ENCODE data around the gene RBP7. TPM values are rescaled to one million over a fixed set of nuclear protein-coding genes. Genes with fewer than 3 reads are reported as not detected.
A peak's percentile ranks its signal among the peaks of the same experiment; 100 is the strongest.
"Not testable (repeated sequence)": the region's sequence is repeated elsewhere in the genome, so short reads cannot be mapped to it uniquely, and the experiment has no call there.

Gene RBP7
- total RNA-seq, 1 donor from 2014 or later: 267 TPM

DNA sequence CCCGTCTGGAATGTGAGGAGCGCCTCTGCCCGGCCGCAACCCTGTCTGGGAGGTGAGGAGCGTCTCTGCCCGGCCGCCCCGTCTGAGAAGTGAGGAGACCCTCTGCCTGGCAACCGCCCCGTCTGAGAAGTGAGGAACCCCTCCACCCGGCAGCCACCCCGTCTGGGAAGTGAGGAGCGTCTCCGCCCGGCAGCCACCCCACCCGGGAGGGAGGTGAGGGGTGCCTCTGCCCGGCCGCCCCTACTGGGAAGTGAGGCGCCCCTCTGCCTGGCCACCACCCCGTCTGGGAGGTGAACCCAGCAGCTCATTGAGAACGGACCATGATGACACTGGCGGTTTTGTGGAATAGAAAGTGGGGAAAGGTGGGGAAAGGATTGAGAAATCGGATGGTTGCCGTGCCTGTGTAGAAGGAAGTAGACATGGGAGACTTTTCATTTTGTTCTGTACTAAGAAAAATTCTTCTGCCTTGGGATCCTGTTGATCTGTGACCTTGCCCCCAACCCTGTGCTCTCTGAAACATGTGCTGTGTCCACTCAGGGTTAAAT, 32.0 kb downstream of the RBP7 start:
- DNase-seq (ENCODE audit: low spot score): not testable (repeated sequence)

GRCh38 chr1:10031461-10031860, 34.4 kb downstream of the RBP7 start:
- DNase-seq (ENCODE audit: low spot score): no peak

DNA sequence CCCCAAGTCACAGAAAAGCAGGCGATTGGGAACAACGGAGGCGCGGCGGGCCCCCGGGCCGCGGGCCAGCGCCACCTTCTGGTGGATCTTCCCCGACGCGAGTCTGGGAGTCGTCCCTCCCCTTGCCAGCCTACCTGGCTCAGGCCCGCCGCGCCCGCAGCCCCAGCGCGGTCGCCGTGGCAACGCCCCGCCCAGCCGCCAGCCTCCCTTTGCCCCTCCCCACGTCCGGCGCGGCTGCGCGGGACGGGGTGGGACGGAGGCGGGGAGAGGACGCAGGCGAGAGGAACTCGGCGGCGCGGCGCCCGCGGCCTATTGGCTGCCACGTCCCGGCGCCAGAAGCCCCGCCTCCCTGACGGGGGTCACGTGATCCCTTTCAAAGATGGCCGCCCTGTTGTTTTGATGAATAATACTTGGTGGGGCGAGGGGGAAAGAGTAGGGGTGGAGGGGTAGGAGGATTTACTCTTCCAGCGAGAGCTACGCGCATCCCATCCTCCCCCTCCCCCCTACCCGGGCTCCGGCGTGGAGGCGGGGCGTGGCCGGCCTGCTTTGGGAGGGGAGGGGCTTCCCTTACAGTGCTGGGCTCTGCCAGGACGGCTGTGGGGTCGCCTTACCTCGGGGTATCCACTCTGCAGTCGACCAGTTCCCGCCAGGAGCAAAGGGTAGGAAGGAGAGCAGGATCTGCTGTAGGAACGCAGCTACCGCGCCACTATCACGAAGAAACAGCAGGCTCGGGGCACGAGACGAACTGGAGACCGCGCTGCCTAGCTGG, 35.7 kb downstream of the RBP7 start, which contains the start of gene UBE4B:
UBE4B (plus strand) TSS at position 369 of the 769 bp plus-strand sequence. CDS start 713 bp downstream, outside the sequence.
- DNase-seq (ENCODE audit: low spot score): peak; percentile 100

DNA sequence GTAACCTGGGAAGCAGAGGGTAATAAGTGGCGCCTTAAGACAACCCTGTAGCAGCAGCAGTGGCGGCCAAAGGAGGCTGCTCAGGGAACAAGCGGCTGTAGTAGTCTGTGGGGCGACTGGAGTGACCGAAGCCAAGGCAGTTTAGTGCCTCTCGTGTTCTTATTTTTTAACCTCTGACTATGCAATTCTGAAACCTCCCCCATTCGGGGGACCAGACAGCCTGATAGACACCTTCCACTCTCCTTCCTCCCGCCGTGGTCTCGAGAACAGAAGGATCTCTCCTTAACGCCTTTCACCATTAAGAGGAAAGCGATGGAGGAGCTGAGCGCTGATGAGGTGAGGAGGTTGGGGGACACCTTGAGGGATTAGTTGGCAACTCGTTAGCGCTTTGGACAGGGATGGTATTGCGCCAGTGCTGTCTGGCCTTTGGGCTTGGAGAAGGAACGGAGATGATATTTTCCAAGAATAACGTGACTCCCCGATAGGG, 36.4 kb downstream of the RBP7 start:
- DNase-seq (ENCODE audit: low spot score): no peak

GRCh38 chr1:10042746-10043145, 45.7 kb downstream of the RBP7 start:
- no peak for DNase-seq (ENCODE audit: low spot score)

DNA sequence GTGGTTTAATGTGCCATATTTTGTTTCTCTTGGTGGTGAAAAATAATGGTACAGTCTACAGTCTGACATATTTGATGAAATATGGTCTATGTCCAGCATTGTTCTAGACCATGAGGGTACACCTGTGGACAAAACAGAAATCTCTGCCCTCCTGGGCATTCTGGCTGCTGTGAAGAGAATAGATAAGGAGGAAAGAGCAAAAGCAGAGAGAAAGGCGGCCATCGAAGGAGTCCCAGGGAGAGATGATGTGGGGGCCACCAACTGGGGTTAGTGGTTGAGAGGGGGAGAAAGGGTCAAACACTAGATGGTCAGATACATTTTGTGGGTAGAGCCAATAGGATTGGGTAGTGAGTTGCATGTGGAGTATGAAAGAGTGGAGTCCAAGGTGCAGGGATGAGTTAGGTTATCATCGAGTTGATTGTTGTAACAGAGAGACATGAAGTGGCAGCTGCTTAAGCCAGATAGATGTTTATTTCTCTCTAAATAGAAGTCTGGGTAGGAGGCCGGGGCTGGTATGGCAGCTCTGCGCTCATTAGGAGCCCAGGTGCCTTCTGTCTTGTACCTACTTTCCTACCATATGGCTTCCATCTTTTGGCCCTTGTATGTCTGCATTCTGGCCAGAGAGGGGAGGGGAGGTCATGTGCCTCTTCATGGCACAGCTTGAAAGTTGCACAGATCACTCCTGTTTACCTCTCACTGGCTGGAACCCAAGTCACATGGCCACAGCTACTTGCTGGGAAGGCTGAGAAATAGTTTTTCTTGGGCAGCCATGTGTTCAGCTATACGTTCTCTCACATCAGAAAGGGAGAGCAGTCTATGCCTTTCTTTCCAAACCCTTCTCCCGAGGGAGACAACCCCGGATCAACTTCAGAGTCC, 48.7 kb downstream of the RBP7 start:
- DNase-seq (ENCODE audit: low spot score): no peak

GRCh38 chr1:10046356-10047085, 49.5 kb downstream of the RBP7 start:
- no peak for DNase-seq (ENCODE audit: low spot score)

- no peak for DNase-seq (ENCODE audit: low spot score)
These were observed 51.6 kb downstream of the RBP7 start for GRCh38 chr1:10048601-10049000.

DNA sequence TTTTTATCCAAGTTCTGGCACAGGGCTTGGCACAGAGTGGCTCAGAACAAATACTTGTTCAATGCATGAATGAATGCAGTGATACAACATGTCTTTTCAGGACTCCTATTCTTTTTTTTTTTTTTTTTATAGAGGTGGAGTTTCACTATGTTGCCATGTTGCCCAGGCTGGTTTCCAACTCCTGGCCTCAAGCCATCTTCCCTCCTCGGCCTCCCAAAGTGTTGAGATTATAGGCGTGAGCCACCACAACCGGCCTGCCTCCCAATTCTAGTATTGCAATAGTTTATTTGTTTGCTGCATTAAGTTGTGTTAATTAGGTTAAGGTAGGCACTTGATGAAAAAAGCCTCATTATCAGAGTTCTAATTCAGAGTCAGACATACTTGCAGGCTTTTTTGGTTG, 53.6 kb downstream of the RBP7 start:
- DNase-seq (ENCODE audit: low spot score): no peak

DNA sequence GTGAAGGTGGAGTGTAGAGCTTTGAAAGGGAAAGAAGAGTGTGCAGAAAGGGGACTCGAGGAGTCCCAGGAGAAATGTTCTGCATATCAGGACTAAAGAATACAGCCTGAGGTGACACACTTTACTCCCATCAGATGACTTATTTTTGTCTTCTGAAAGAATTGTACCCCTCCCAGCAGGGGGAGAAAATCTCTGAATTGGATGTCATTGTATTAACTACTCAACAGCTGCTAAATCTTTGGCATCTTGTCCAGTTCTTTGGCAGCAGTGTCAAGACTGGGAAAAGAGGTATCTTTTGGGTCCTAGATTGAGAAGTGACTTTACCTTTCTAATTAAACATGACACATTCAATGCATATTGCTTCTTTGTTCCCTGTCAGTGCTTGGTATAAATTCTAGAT, 54.6 kb downstream of the RBP7 start:
- no peak for DNase-seq (ENCODE audit: low spot score)

DNA sequence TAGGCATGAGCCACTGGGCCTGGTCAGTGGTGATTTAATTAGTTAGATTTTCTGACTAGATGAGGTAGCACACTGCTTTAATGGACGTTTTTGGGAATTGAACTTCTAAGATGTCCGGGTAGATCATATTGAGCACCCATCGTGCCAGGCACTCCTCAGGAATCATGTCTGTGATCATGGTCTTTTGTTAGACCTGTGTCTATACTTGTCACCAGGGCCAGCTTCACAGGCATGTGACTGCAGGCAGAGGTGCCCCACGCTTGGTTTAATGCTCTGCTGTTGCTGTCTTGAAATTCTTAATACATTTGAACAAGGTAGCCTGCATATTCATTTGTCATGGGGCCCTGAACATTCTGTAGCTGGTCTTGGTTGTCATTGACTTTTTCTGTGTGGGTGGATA, 55.3 kb downstream of the RBP7 start:
- DNase-seq (ENCODE audit: low spot score): no peak

DNA sequence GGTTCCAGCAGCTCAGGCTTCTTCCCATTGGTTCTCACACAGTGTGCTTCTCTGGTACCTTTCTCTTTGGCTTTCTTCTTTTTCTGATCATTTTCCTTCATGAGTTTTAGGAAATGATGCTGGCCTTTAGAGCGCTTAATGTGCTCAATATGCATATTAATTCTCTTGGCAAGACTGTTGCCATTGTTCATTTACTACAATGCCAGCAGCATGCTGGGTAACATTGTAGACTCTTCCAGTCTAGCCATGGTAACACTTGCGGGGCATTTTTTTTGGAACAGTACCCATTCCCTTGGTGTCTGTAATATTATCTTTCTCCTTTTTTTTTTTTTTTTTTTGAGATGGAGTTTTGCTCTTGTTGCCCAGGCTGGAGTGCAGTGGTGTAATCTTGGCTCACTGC, 57.4 kb downstream of the RBP7 start:
- no peak for DNase-seq (ENCODE audit: low spot score)

DNA sequence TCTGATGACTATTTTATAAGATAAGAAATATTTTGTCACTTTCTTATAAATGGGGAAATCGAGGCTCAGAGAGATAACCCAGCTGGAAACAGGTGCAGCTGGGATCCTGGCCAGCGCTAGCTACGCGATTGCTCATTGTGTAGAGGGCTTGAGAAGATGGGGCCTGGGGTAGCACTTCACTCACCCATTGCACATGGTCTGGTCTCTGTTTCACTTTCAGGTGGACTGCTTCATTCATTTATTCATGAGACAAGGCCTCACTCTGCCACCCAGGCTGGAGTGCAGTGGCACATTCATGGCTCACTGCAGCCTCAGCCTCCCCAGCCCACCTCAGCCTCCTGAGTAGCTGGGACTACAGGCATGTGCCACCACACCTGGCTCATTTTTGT, 59.6 kb downstream of the RBP7 start:
- no peak for DNase-seq (ENCODE audit: low spot score)

DNA sequence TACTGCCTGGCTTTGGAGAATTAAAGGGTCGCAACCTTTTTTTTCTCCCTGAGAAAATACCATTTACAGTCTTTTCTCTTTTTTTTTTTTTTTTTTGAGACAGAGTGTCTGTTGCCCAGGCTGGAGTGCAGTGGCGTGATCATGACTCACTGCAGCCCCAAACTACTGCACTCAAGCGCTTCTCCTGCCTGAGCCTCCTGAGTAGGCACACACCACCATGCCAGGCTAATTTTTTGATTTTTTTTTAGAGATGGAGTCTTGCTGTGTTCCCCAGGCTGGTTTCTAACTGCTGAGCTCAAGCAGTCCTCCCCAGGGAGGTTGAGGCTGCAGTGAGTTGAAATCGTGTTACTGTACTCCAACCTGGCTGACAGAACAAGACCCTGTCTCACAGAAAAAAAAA, 60.3 kb downstream of the RBP7 start:
- no peak for DNase-seq (ENCODE audit: low spot score)

- DNase-seq (ENCODE audit: low spot score): no peak
These were observed 60.8 kb downstream of the RBP7 start for GRCh38 chr1:10057796-10058195.

- no peak for DNase-seq (ENCODE audit: low spot score)
These were observed 62.3 kb downstream of the RBP7 start for GRCh38 chr1:10059342-10059718.

- no peak for DNase-seq (ENCODE audit: low spot score)
These were observed 63.5 kb downstream of the RBP7 start for GRCh38 chr1:10060311-10061100.

DNA sequence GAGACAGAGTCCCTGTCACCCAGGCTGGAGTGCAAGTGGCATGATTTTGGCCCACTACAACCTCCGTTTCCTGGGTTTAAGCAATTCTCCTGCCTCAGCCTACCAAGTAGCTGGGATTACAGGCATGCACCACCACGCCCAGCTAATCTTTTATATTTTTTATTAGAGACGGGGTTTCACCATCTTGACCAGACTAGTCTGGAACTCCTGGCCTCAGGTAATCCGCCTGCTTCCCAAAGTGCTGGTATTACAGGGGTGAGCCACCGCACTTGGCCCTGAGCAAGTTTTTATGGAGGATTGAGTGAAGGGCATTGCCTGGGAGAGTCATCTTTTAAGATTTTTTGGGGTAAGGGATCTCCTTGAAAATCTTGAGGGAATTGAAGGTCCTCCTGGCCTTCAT, 64.2 kb downstream of the RBP7 start:
- no peak for DNase-seq (ENCODE audit: low spot score)

DNA sequence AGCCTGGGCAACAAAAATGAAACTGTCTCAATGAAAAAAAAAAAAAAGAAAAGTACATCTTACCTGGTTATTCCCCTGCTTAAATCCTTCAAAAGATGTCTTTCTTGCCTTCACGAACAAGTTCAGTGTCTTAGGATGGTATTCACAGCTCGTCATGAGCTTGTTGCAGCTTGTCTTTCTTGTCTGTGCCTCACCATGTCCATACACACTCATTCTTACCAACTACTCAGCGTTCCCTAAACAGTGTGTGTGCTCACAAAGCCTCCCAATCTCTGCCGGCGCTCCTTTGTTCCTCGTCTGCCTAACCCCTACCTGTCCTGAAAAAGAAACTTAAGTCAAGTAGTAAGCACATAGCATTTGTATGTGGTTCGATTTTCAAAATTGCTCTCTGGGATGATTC, 66.8 kb downstream of the RBP7 start:
- no peak for DNase-seq (ENCODE audit: low spot score)
